ENCODE data around the gene NOG. TPM values are rescaled to one million over a fixed set of nuclear protein-coding genes. Genes with fewer than 3 reads are reported as not detected.

Gene NOG
- polyA plus RNA-seq, 5 donors = 0.74 to 2.9 (median 1.2) TPM

DNA sequence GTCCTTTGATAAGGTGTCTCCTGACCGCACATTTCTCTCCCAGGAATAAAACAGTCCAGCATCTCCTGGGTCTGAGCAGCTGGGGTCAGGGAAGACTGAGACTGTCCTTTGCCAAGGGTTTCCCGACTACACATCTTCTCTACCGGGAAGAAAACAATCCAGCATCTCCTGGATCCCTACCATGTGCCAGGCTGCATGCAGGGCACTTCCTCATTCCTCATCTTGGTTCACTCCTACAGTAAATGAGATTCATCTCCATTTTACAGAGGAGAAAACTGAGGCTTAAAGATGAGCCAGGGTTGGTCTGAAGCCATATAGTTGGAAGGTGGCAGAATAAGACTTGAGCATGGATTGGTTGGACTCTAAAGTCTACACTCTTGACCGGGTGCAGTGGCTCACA is 36.7 kb downstream of the NOG start:
- no peak for DNase-seq

GRCh38 chr17:56633681-56634080 is 40.2 kb downstream of the NOG start:
- DNase-seq = no peak

GRCh38 chr17:56635641-56636040 is 42.1 kb downstream of the NOG start:
- no peak for DNase-seq

DNA sequence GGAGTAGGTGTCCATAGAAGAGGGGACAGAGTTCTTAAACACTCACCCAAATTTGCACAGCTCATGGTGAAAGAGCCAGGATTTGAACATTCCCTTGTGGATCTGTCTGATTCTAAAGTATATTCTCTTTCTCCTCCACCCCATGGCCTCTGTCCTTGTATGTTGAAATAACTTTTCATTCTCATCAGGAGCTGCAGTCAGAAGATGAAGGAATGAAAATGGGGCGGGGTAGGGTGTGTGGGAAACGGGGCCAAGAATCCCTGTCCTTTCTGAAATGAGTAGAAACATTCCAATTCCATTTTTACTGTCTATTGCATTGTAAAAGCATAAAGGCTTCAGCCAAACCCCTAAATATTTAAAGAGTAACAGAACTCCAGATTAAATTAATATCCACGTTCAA is 42.8 kb downstream of the NOG start:
- no peak for DNase-seq

- DNase-seq = no peak
These were observed 43.8 kb downstream of the NOG start for GRCh38 chr17:56637254-56637653.

- no peak for DNase-seq
These were observed 45.1 kb downstream of the NOG start for GRCh38 chr17:56638591-56639051.

GRCh38 chr17:56639517-56639916 is 46.0 kb downstream of the NOG start:
- no peak for DNase-seq

DNA sequence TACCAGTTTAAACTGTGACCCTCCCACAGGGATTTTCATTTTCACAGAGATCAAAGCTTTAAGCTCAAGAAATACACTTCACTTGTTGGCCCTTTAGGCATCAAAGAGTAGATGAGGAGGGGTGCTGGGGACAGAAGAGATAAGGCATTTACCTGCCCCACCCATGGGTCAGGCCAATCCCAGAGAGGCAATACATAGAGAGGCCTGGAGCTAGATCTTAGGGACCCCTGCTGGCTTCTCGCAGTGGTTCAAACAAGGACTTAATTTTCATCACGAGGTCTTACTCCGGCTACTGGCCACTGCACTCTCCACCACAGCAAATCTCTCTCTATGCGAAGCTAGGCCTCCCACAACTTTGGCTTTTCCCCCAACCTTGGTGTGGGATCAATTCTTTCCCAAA is 46.6 kb downstream of the NOG start:
- no peak for DNase-seq

DNA sequence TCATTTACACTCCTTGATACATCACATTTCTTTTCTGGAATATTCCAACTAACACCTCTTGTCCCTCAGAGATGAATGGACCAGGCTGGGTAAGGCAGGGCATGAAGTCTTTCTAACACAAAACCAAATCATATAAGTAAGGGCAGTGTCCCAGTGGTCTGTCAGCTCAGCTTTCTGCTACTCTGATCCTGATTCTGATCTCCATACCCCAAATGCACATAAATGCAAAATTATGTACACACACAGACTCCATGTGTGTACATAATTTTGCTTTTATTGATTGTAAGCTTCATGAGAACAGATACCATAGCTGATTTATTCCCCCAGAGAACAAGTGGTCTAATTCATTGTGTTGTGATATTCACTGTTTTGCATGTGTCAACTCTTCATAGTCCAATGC is 47.9 kb downstream of the NOG start:
- DNase-seq = no peak

DNA sequence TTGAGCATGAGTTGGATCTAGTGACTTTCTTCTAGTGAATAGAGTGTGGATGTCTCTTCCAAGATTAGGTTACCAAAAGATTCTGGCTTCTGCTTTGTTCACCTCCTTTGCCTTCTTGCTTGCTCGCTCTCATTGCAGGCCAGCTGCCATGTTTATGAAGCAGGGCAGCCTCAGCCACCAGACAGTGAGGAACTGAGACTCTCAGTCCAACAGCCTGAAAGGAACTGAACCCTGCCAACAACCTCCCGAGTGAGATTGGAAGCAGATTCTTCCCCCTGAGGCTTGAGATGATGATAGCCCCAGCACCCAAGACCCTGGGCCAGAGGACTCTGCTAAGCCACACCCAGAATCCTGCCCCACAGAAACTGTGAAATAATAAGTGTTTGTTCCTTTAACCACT is 48.4 kb downstream of the NOG start:
- DNase-seq = no peak

GRCh38 chr17:56642424-56642823 is 48.9 kb downstream of the NOG start:
- DNase-seq = no peak

Other genes with a start within 250 kb of the NOG start
- 1 to 10 TPM; 2.6 to 5.3 (median 3.3) TPM for gene C17orf67, start 240.2 kb downstream of the NOG start, polyA plus RNA-seq (ENCODE audit: insufficient read depth in 1 of 5, insufficient read length in 5 of 5, low replicate concordance in 1 of 5)
- gene DGKE, start 240.5 kb downstream of the NOG start, polyA plus RNA-seq (ENCODE audit: insufficient read depth in 1 of 5, insufficient read length in 5 of 5, low replicate concordance in 1 of 5) = 10 to 100 TPM in 4 of 5 donors, 1 to 10 TPM in 1; 7.5 to 14.4 (median 12.1) TPM